OCI-LY3 (cell line): ENCODE data around the gene ZNF516.

Source experiments
- EZH2phosphoT487 ChIP-seq: fragments of 200-600 bp; shearing (Covaris generic); IDR thresholded peaks from 2 replicates; pipeline ENCODE4 v1.6.1; 2018; ENCODE audit warnings: antibody characterized with exemption, mixed run types, low read depth
- TF ChIP-seq, protein P1 (sequence below): fragments of 200-600, 300-600 bp; sonication (generic); IDR thresholded peaks from 2 replicates; pipeline ENCODE4 v1.5.1; 2014; ENCODE audit warnings: antibody characterized with exemption, low read length, low read depth

DNA sequence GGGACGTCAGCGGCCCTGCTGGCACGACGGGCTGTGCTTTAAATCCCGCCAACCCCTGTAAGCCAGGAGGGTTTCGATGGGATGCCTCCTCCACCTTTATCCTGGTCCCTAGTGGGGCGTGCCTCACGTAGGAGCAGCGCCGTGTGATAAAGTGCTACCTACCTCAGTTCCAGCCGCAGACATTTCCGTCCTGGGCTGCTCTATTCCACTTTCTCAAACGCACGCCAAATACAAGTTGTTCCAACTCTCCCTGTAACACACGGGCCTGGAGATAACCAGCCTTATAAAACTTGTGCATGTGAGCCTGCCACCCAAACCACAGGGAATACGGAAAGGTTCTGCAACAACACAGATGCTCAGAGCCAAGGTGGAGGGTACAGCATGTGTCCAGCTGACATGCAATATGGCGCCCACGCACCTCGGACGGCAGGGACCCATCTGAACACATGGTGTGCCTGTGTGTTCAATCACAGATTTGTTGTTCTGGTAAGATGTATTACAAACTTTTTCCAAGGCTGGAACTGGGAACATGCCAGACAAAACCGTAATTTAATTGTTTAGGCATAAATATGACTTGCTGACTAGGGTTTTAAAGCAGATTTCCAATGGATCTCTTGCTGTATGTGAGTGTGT is 47.7 kb downstream of the ZNF516 start:
- TF ChIP-seq, protein P1, sequence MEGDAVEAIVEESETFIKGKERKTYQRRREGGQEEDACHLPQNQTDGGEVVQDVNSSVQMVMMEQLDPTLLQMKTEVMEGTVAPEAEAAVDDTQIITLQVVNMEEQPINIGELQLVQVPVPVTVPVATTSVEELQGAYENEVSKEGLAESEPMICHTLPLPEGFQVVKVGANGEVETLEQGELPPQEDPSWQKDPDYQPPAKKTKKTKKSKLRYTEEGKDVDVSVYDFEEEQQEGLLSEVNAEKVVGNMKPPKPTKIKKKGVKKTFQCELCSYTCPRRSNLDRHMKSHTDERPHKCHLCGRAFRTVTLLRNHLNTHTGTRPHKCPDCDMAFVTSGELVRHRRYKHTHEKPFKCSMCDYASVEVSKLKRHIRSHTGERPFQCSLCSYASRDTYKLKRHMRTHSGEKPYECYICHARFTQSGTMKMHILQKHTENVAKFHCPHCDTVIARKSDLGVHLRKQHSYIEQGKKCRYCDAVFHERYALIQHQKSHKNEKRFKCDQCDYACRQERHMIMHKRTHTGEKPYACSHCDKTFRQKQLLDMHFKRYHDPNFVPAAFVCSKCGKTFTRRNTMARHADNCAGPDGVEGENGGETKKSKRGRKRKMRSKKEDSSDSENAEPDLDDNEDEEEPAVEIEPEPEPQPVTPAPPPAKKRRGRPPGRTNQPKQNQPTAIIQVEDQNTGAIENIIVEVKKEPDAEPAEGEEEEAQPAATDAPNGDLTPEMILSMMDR = no peak
- no peak for TF ChIP-seq EZH2phosphoT487
